ENCODE results near the gene PVRIG.

DNA sequence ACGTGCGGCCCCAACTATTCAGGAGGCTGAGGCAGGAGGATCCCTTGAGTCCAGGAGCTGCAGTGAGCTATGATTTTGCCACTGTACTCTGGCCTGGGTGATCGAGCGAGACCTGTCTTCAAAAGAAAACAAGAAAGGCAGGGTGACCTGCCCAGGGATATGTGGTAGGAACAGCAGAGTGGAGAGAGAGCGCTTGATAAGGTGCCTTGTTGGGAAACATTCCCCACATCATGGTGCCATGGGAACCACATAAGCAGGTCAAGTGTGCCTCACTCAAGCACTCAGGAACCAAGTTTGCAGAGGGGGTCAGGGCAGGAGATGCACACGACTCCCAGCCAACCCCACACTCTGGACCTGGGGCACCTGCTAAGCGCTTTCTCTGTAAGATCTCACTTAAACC is 37.3 kb downstream of the PVRIG start:
- no peak for TF ChIP-seq POLR2A (IDR thresholded peaks at IDR 0.05)
- TF ChIP-seq, protein P1, sequence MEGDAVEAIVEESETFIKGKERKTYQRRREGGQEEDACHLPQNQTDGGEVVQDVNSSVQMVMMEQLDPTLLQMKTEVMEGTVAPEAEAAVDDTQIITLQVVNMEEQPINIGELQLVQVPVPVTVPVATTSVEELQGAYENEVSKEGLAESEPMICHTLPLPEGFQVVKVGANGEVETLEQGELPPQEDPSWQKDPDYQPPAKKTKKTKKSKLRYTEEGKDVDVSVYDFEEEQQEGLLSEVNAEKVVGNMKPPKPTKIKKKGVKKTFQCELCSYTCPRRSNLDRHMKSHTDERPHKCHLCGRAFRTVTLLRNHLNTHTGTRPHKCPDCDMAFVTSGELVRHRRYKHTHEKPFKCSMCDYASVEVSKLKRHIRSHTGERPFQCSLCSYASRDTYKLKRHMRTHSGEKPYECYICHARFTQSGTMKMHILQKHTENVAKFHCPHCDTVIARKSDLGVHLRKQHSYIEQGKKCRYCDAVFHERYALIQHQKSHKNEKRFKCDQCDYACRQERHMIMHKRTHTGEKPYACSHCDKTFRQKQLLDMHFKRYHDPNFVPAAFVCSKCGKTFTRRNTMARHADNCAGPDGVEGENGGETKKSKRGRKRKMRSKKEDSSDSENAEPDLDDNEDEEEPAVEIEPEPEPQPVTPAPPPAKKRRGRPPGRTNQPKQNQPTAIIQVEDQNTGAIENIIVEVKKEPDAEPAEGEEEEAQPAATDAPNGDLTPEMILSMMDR (IDR thresholded peaks at IDR 0.05) = no peak
